Measurements from ENCODE around the gene TSPO2. TPM values are rescaled to one million over a fixed set of nuclear protein-coding genes. Genes with fewer than 3 reads are reported as not detected.

Gene TSPO2
- total and polyA plus RNA-seq, 2 of the 13 experiments (the other 11 are each of a cell fraction or from before 2014, with no cell fraction given) = 0.55 TPM; not detected in 1

- no peak for TF ChIP-seq ZNF747 (CRISPR knock-in tag; IDR thresholded peaks at IDR 0.05; ENCODE audit: borderline replicate concordance)
- no peak for TF ChIP-seq FOXP1 (IDR thresholded peaks at IDR 0.05)
- peak; percentile 27; the same call in 1 of the 2 replicates for TF ChIP-seq FOXP1 (CRISPR knock-in tag; IDR thresholded peaks at IDR 0.05)
- TF ChIP-seq PHF21A (CRISPR knock-in tag; IDR thresholded peaks at IDR 0.05) = peak; percentile 56; the same call in 1 of the 2 replicates
- peak; percentile 38; the same call in 1 of the 2 replicates for TF ChIP-seq SOX13 (IDR thresholded peaks at IDR 0.05)
- TF ChIP-seq SOX13 (CRISPR knock-in tag; conservative IDR thresholded peaks at IDR 0.05 in 1 of 2, IDR thresholded peaks at IDR 0.05 in 1 of 2) = peak in 1 of 2 experiments; percentile 89; a peak in 2 of 4 replicates
- no peak for TF ChIP-seq ZNF414 (CRISPR knock-in tag; IDR thresholded peaks at IDR 0.05)
- TF ChIP-seq TEAD3 (CRISPR knock-in tag; optimal IDR thresholded peaks at IDR 0.05; ENCODE audit: borderline replicate concordance) = peak; percentile 75
- peak; percentile 76; the same call in 1 of the 2 replicates for TF ChIP-seq ZNF792 (CRISPR knock-in tag; IDR thresholded peaks at IDR 0.05)
- no peak for TF ChIP-seq ZNF232 (CRISPR knock-in tag; IDR thresholded peaks at IDR 0.05; ENCODE audit: borderline replicate concordance)
- TF ChIP-seq HNRNPL (IDR thresholded peaks at IDR 0.05; ENCODE audit: low read depth, low read length) = 0 out of 2 replicates have a peak, but pooled peaks have one; percentile 58
- TF ChIP-seq HDAC2 (CRISPR knock-in tag; IDR thresholded peaks at IDR 0.05) = peak; percentile 75
- no peak for TF ChIP-seq STAT6 (CRISPR knock-in tag; IDR thresholded peaks at IDR 0.05; ENCODE audit: borderline replicate concordance)
- TF ChIP-seq ZSCAN12 (CRISPR knock-in tag; IDR thresholded peaks at IDR 0.05) = no peak
- TF ChIP-seq PRDM15 (CRISPR knock-in tag; IDR thresholded peaks at IDR 0.05) = peak; percentile 96
- TF ChIP-seq ASH2L (IDR thresholded peaks at IDR 0.05; ENCODE audit: insufficient read length, low read depth, low read length) = peak; percentile 48
- no peak for TF ChIP-seq ZNF841 (CRISPR knock-in tag; IDR thresholded peaks at IDR 0.05; ENCODE audit: borderline replicate concordance)
- TF ChIP-seq CTCF (CRISPR knock-in tag; IDR thresholded peaks at IDR 0.05) = peak; percentile 52
- TF ChIP-seq PATZ1 (CRISPR knock-in tag; IDR thresholded peaks at IDR 0.05) = peak; percentile 57; the same call in 1 of the 2 replicates
These were observed 21.6 kb downstream of the TSPO2 start (continued) for GRCh38 chr6:41063884-41064285.

All from HepG2 (cell line).